Stimulated activated CD8-positive, alpha-beta memory T cell treated with anti-CD3 and anti-CD28 coated beads, Interleukin-15, amount 100 ng/mL, for 24 hours (primary cell): ENCODE measurements around the gene CNKSR1.

Experiments used
- DNase-seq: peaks from one replicate; pipeline ENCODE4 v3.0.0-alpha.2; 2020; ENCODE audit warnings: low read depth

The CNKSR1 gene

DNA sequence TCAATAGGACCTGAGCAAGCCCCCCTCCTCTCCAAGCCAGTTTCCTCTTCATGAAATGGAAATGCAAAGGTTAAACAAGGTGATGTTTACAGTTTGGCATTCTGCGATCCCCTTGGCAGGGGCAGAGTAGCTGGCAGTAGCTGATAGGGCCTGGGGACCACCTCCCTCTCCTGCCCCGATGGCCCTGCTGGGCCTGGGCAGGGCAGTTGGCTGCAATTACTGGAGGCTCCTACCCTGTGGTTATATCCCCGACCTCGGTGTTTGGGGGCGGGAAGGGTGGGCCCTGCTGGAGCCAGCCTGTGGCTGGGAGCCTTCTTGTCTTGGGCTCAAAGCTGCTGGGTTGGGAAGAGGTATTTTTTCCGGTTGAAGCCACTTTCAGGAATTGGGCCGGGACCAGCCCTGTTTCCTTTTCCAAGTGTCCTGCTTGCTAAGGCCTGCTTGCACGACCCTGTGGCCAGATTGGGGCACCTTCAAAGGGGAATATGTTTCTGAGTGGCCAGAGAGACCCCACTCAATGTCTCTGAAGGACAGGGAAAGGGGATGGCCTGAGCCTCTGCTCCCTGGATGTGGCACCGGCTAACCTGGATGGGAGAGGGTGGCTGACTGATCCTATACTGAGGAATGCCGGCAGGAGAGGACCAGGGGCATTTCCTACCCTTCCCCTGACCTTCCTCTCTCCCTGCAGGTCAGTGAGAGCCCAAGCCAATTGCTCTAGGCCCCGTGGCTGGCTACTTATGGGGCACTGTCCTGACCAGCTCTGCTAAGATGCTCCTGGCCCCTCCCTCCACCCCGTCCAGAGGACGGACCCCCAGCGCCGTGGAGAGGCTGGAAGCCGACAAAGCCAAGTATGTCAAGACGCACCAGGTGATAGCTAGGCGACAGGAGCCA, 16.5 kb upstream of the CNKSR1 start:
- no peak for DNase-seq

DNA sequence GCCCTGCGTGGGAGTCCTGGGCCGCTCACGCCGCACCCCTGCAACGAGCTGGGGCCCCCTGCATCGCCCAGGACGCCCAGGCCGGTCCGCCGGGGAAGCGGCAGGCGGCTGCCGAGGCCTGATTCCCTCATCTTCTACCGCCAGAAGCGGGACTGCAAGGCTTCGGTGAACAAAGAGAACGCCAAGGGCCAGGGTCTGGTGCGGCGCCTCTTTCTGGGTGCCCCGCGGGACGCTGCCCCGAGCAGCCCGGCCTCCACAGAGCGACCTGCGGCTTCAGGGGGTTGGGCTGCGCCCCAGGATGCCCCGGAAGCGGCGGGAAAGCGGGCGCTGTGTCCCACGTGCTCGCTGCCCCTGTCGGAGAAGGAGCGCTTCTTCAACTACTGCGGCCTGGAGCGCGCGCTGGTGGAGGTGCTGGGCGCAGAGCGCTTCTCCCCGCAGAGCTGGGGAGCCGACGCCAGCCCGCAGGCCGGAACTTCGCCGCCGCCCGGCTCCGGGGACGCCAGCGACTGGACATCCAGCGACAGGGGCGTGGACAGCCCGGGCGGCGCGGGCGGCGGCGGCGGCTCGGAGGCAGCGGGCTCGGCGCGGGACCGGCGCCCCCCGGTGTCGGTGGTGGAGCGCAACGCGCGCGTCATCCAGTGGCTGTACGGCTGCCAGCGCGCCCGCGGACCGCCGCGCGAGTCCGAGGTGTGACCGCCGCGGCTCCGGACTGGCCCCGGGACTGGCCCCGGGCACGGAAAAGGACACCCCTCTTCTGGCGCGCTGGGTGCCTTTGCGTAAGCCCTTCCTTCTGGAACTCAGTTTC, 15.7 kb upstream of the CNKSR1 start:
- no peak for DNase-seq

DNA sequence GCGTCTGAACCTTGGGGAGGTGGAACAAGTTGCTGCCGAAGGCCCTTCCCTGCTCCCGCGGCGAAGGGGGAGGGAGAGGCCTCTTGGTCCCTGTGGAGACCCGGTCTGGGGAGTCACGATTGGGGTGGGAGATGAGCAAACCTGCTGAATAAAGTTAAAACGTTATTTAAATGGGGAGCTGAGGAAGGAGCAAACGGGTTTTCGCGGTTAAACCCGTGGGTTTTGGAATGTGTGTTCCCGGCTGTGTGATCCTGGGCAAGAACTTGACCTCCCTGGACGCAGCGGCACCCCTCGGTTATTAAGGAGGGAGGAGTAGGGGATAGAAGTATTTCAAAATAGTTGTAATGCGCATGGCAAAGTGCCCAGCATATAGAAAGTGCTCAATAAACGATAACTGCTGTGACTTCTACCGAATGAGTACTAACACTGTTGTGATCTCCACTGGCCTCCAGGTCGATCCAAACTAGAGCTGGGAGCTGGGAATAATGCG, 15.0 kb upstream of the CNKSR1 start:
- DNase-seq = no peak

DNA sequence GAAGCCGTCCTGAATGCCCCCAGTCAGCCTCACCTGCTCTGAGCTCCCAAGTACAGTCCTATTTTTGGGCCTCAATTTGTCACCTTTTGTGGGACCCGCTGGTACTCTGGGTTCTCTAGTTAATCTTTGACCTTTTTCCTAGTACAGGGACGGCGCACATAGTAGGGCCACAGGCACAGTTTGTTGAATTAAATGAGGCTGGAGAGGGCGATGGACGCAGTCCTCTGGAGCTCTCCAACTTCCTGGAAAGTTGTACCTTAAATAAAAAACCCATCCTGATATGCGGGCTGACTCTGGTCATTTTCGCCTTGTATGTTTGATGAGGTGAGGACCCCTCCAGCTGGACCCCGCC, 13.6 kb upstream of the CNKSR1 start:
- DNase-seq = no peak

DNA sequence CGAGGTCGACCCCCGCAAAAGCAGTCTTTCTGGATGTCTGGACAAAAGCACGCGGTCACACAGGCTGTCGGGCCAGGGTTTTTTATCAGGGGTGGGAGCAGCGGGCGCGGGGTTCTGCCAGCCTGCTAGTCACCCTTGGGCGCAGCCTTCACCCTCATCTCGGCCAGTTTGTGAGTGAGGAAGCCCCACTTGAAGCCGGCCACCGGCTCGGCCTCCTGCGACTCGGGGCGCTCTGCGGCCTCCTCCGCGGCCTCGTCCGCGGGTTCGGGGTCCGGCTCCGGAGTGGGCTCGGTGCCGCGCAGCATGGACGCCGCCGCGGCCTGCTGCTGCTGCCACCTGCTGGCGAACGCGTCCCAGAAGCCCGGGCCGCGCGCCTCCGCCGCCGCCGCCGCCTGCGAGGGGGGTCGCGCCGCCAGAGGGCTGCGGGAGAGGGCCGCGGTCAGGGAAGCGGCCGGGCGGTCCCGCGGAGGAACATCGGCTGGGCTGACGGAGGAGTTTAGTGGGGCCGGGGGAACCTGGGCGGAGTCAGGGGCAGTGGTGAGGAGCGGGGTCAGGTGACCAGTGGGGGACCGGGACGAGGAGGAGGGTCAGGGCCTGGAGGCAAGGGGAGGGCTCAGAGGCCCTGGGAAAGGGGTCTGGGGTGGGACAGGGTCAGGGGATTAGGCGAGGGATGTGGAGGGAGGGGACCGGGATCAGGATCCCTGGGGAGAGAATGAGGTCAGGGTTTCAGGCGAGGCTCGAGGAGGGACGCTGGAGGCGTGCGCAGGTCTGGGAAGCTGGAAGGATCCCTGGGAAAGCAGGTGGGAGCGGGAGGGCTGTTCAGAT, 13.0 kb upstream of the CNKSR1 start:
- DNase-seq = peak; percentile 22

DNA sequence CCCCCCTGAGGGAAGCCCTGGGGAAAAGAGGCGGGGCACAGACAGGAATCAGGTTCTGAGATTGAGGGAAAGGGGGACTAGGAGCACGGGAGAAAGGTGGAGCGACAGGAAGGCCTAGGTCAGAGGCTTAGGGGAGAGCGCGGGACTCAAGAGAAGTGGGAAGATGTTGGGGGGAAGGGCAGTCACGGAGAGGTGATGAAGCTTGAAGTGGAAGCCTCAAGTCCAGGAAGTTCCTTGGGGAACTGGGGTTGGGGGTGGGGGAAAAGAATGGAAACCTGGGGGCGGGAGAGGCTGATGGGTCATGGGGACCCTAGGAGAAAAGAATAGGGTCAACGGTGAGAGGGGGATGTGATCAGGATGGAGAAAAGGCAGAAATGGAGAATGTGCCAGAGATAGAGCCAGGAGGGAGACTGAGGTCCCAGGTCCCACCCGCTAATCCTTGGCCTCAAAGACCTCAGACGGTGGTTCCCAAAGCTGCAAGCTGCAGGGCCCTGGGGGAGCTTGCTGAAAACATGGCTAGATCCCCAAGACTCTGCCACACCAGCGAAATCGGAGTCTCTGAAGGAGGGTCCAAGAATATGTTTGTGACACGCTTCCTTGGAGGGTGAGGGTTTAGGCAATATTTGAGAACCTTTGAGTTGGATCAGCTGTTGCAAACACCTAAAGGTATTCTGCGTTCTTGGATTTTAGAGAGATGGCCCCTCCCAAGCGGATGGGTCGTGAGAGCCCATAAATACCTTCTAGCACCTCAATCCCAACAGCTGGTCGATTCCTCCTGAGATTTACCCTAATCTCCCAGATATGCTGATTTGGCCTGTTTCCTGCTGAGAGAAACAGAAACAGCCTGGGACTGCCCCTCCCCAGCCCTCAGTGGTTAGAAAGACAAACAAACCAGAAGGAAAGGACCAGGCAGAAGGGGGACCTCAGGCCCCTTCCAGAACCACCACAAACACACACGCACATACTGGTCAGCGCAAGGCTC, 12.1 kb upstream of the CNKSR1 start:
- no peak for DNase-seq

DNA sequence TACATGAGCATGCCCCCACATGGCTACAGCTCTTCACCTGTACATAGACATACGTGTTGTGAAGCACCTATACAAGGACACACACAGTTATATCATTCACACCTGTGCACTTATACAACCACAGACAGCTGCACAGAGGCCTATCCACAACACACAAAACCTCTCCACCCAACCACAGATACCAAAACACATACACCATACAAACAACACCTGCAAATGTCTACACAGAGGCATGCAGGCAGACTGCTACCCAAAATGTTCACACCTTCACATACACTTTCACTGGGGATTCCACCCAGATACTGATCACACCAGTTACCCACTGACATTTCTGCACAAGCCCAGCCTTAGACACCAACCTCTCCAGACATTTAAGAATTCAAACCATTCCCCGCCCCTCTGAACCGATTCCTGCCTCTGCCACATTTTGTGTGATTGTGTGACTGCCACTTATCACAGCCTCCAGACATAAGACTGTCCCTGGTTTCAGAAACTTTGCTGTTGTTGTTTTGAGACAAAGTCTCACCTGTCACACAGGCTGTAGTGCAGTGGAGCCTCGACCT, 10.5 kb upstream of the CNKSR1 start:
- DNase-seq = no peak

DNA sequence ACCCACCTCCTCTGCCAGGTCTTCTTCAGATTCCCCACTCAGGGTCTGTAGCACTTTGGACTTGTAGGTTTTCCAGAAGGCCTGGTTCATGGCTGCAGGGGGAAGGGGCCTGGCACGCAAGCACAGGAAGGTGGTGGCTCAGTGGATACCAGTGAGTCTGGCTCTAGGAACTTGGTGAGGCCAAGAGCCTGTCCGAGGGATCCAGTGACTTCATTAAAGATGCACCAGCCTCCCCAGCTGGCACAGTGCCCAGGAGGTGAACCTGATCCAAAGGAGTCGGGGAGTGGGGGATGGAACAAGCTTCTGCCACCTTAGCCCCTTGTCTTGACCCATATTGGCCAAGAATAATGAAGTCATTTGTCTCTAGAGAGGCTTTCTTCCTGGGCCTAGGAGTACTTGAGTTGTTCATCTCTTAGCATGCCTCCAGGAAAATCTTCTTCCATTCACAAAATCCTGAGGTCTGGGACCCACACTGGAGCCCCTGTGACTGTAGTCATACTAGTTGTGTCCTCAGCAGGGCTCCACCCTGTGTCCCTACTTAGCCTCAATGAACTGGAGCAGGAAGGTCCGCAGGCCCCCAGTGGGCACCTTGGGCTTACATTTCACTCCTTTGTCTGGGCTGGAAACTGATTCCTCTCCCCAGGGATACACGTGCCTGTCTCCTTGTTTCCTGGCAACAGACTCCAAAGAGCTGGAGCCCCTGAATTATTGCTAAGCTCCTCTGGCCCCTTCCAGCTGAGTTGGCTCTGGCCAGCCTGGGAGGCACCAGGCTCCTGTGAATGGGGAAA, 8.7 kb upstream of the CNKSR1 start, which contains the start of gene C1orf232:
Gene C1orf232, minus strand, starts transcription at position 554 of the 788 bp plus-strand sequence. Its CDS starts 464 bp downstream, at position 90.
- DNase-seq = no peak

DNA sequence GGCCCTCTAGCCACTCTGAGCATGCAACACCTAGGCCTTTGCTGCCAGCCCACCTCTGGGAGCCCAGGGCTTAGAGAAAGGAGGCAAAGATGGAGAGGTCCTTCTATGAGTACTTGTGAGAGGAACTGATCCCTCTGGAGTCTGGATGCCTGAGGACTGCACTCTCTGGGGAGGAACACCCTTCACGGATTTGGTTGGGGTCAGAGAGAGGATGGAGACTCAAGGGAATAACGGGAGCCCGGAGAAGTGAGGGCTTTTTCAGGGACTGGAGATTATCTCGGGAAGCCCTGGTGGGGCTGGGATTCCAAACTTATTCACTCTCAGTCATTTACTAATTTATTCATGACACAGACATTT, 8.1 kb upstream of the CNKSR1 start:
- DNase-seq = no peak

DNA sequence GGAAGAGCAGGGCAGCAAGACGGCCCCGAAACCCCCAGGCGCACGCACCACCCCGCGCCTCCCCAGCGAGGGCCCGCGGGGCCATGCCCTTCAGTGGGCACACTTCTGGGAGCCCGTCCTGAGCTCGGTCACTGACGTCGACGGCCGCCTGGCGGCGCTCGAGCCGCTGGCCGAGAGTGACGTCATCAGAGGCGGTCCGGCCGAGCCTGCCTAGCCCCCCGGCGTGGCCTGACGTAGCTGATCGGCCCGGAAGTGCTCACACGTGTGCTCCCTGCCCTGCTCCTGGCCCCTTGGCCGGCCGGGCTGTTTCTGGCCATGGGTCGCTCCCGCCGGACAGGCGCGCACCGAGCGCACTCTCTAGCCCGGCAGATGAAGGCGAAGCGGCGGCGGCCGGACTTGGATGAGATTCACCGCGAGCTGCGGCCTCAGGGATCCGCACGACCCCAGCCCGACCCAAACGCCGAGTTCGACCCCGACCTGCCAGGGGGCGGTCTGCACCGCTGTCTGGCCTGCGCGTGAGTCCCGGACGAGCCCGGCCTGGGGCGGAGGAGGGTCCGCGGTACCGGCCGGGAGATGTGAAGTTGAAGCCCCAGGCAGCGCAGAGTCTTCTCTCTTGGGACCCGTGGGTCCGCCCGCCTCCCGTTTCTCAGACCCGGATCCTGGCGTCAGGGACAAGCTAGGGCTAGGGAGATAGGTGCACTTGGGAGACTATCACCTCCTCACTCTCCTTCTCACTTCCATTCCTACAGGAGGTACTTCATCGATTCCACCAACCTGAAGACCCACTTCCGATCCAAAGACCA, 7.4 kb upstream of the CNKSR1 start, which contains the start of gene ZNF593:
Gene ZNF593, plus strand, starts transcription at position 240 of the 803 bp plus-strand sequence. Its CDS starts 76 bp downstream, at position 316.
- DNase-seq = peak; percentile 76

DNA sequence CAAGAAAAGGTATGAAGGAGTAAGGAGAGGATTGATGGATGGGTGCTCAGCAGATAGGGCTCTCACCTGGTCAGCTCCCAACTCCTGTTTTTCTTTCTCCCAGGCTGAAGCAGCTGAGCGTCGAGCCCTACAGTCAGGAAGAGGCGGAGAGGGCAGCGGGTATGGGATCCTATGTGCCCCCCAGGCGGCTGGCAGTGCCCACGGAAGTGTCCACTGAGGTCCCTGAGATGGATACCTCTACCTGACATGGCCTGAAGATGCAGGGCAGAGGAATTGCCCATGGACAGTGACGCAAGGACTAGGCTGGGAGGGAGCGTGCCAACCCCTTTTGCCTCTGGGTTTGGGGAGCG, 6.8 kb upstream of the CNKSR1 start:
- DNase-seq = no peak

DNA sequence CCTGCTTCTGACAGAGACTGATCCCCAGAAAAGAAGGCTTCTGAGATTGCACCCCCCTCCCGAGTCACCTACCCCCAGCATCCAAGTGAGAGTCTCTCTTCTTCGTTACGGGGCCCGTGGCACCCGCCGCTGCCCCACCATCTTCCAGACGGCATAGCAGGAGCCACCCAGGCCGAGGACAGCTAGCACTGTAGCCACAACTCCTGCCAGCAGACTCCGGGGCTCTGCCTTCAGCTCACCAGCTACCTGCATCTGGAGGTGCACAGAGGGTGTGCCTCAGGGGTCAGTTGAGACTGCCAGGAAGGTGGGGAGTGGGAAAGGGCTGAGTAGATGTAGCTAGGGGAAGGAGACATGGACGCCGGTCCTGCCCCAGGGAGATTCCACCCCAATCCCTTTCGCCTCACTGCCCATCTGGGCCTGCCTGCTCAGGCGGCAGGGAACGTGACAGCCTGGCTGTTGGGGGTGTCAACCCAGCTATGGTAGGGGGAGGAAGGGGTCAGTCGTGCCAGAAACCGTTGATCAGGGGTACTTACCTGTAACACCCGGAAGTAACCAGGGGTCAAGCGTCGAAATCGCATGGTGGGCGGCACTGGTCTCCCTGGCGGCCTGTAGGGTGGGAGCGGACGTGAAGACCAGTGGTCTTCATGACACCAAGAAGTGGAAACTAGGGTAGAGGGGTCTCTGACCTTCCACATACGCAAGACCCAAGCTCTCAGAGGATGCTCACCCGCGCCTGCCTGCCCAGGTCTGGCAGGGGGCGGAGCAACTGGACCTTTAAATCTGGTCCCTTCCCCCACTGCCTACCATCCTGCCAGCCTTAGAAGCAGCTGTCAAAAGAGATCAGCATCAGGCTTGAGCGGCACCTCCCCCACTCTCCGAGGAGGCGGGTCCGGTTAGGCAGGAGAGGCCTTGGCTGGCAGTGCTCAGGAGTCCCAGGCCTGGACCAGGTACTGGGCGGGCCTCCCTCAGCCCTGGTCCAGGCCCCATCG, 5.9 kb upstream of the CNKSR1 start, which contains the start of gene ZNF593OS:
Gene ZNF593OS, minus strand, starts transcription at position 749 of the 989 bp plus-strand sequence. Its CDS starts 171 bp downstream, at position 578.
- DNase-seq = no peak

DNA sequence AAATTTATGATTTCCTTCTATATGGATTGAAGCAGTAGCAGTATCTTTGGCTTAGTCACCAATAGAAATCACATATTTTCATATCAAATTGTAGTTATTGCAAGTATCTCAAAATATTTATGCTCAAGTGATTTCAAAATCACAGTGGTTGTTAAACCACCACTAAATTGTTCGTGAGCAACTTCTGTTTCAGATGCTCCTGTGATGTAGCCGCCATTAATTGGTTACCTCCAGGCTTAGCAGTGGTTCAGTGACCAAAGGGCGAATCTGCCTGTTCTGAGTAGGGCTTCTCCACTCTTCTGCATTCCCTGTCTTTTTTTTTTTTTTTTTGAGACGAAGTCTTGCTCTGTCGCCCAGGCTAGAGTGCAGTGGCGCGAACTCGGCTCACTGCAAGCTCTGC, 1.9 kb upstream of the CNKSR1 start:
- DNase-seq = no peak

DNA sequence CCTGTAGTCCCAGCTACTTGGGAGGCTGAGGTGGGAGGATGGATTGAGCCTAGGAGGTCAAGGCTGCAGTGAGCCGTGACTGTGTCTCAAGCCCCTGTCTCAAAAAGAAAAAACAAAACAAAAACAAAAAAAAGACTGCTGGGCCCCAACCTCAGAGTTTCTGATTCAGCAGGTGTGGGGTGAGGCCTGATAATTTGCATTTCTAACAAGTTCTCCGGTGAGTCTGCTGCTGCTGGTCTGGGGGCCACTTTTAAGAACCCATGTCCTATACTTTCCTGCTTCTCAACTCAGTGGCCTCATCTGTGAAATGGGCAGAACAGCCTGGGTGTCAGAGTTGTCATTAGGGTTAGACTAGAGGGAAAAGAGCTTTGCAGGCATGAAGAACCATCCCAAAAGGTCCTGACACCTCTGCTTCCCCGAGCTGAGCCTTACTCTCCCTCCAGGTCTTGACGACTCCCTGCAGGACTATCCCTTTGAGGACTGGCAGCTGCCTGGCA, 2.8 kb downstream of the CNKSR1 start:
- no peak for DNase-seq

DNA sequence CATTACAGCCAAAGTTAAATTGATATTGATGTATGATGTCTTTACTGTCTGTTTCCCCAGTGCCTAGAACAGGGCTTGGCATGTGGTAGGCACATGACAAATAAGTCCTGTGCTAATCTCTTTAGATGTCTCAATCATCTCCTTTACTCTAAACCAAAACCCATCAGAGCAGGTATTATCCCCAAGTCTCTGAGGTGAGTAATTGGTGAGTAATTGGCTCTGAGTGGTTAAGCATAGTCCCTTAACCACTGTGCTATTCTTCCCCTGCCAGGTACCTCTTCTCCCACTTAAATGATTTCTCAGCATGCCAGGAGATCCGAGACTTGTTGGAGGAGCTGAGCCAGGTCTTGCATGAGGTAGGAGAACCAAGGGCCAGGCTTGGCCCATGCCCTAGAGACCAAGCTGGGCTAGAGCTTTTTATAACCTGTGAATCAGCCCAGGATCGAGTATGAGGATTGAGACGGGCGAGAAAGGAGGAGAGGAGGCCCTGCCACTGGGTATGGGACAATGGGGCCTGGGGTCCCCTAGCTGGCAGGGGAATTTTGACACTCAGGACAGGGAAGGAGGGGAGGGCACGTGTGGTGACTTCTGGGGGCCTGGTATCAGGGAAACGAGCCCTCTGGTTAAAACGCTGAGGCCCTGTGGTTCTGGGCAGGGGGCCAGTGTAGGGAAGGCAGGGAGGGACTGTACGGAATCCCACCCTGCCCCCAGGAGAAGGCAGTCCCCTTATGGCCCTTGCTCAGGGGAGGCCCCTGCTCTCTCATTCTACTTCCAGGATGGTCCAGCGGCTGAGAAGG, 4.5 kb downstream of the CNKSR1 start:
- DNase-seq = no peak

DNA sequence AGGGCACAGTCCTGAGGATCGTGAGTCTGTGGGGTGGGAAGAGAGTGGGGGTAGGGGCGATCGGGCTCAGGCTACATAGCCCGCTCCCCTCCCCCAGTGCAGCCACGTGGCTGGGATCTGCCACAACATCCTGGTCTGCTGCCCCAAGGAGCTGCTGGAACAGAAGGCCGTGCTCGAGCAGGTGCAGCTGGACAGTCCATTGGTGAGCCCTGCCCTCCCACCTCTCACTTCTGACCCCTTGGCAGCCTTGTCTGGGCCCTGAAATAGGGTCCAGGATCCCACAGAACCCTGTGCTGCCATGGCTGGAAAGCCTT, 5.0 kb downstream of the CNKSR1 start:
- DNase-seq = no peak

DNA sequence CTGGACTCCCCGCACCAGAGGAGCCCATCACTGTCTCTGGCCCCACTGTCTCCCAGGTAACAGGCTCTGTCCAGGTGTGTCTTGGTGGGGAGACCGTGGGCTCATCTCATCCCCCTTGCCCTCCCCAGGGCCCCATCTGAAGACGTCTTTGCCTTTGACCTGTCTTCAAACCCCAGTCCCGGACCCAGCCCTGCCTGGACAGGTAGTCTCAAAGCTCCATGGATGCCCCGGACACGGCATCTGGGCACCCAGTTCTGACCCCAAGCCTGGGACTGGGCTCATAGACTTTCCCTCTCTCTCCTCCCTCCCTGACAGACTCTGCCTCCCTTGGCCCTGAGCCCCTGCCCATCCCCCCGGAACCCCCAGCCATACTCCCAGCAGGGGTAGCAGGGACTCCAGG, 6.8 kb downstream of the CNKSR1 start:
- DNase-seq = no peak
